GM06990 (cell line): Measurements from ENCODE around the gene PCMT1.
"Not testable (repeated sequence)": the region's sequence is repeated elsewhere in the genome, so short reads cannot be mapped to it uniquely, and the experiment has no call there.

Experiments used
- DNase-seq: peaks from one replicate; pipeline ENCODE4 v3.0.0-alpha.2; 2011; ENCODE audit not compliant: insufficient read length; ENCODE audit errors: extremely low read depth
- H3K27me3 ChIP-seq: replicated peaks from 2 replicates; pipeline ENCODE4 v1.6.0; 2011; ENCODE audit warnings: low read length; ENCODE audit not compliant: control insufficient read depth, insufficient read depth
- H3K36me3 ChIP-seq: 2 replicates; pipeline ENCODE4 v1.5.1; 2011; ENCODE audit warnings: low read length; ENCODE audit not compliant: control insufficient read depth, insufficient read depth
- H3K4me3 ChIP-seq: replicated peaks from 2 replicates; pipeline ENCODE4 v1.5.1; 2011; ENCODE audit warnings: low read depth, mild to moderate bottlenecking, control low read depth, low read length
- TF ChIP-seq, protein P1 (sequence below): IDR thresholded peaks from 2 replicates; pipeline ENCODE4 v1.5.1; 2011; ENCODE audit warnings: low read length, control low read depth, mild to moderate bottlenecking, inconsistent platforms; ENCODE audit not compliant: insufficient read depth, poor library complexity, severe bottlenecking

PCMT1 gene

DNA sequence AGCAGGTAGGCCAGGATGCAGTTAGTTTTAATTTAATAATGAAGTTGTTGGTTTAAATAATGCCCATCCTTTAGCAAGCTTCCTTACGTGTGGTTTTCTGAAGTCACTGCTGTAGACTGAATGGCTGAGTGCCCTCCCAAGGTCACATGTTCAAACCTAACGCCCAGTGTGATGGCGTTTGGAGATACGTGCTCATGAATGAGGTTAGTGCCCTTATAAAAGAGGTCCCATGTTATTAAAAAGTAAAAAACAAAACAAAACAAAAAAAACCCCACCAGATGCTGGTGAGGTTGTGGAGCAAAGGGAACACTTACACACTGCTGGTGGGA, 98.4 kb downstream of the PCMT1 start:
- no peak for DNase-seq
- Histone ChIP-seq H3K27me3 (no peaks in the 10 kb centered on the region; the same call in 1 of the 2 replicates), H3K36me3 (no peaks in the 10 kb centered on the region), H3K4me3 (no peak overlapping the region)
- TF ChIP-seq, protein P1, sequence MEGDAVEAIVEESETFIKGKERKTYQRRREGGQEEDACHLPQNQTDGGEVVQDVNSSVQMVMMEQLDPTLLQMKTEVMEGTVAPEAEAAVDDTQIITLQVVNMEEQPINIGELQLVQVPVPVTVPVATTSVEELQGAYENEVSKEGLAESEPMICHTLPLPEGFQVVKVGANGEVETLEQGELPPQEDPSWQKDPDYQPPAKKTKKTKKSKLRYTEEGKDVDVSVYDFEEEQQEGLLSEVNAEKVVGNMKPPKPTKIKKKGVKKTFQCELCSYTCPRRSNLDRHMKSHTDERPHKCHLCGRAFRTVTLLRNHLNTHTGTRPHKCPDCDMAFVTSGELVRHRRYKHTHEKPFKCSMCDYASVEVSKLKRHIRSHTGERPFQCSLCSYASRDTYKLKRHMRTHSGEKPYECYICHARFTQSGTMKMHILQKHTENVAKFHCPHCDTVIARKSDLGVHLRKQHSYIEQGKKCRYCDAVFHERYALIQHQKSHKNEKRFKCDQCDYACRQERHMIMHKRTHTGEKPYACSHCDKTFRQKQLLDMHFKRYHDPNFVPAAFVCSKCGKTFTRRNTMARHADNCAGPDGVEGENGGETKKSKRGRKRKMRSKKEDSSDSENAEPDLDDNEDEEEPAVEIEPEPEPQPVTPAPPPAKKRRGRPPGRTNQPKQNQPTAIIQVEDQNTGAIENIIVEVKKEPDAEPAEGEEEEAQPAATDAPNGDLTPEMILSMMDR, result no peak

DNA sequence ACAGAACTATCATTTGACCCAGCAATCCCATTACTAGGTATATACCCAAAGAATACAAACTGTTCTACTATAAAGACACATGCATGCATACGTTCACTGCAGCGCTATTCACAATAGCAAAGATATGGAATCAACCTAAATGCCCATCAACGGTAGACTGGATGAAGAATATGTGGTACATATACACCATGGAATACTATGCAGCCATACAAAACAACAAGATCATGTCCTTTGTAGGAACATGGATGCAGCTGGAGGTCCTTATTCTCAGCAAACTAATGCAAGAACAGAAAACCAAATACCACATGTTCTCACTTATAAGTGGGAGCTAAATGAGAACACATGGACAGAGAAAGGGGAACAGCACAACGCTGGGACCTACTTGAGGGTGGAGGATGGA, 98.8 kb downstream of the PCMT1 start:
- H3K36me3 ChIP-seq, DNase-seq, H3K27me3 ChIP-seq, H3K4me3 ChIP-seq: not testable (repeated sequence)

DNA sequence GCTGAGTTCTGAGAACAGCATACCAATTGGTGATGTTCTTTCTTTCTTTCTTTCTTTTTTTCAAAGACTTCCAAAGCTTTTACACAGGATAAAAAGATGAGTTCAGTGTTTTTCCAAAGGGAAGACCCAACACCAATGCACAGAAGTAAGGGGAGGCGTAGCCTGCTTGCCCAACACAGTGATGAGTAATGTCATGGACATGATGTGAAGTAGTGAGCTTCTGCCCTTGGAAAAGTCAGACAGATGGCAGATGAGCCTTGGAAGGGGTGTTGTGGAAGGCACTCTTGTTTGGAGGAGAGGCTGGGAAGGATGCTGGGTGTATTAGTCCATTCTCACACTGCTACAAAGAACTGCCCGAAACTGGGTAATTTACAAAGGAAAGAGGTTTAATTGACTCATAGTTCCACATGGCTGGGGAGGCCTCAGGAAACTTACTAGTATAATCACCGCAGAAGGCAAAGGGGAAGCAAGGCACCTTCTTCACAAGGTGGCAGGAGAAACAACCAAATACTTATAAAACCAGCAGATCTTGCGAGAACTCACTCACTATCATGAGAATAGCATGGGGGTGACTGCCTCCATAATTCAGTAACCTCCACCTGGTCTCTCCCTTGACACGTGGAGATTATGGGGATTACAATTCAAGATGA, 102.0 kb downstream of the PCMT1 start:
- no peak for DNase-seq
- TF ChIP-seq, protein P1, result no peak
- no peak overlapping the region for H3K4me3 ChIP-seq
- no peaks in the 10 kb centered on the region for H3K36me3 ChIP-seq
- H3K27me3 ChIP-seq, result no peaks in the 10 kb centered on the region

DNA sequence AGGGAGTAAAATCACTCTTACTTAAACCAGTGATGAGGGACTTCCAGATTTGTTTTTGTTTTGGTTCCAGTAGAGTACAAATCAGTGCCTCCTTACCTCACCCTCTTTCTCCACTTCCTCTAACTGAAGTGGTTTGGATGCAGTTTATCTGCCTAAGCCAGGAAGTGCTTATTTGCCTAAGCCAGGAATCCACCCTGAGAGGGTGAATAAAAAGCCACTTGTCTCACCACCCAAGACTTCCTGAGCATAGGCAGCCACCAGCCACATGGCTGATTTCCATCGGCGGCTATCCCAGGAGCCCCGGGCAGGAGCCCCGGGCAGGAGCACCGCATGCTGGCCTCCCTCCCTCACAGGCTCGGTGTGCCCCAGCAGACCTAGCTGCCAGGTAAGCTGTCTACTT, 102.6 kb downstream of the PCMT1 start:
- Histone ChIP-seq H3K36me3 (no peaks in the 10 kb centered on the region), H3K4me3 (no peak overlapping the region), H3K27me3 (no peaks in the 10 kb centered on the region)
- DNase-seq, result no peak
- TF ChIP-seq, protein P1, result no peak

DNA sequence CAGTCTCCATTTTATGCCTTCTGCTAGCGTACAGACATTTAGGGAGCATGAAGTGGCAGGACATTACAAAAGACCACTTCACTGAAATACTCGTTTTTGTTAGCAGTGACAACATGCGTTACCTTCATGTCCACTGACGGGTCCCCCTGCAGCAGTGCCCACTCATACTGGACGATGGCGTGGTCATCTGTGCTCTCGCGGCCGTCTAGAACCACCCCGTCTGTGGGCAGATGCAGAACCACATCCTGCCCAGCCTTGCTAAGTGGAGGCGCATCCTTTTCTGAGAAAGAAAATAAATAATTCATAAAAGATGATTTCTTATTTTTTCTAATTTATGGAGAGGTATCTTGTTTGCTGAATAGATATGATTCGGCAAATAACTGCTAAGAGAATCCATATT, 103.3 kb downstream of the PCMT1 start:
- H3K27me3 ChIP-seq, result no peaks in the 10 kb centered on the region
- no peak overlapping the region for H3K4me3 ChIP-seq
- no peaks in the 10 kb centered on the region for H3K36me3 ChIP-seq
- no peak for DNase-seq
- TF ChIP-seq, protein P1, result no peak

DNA sequence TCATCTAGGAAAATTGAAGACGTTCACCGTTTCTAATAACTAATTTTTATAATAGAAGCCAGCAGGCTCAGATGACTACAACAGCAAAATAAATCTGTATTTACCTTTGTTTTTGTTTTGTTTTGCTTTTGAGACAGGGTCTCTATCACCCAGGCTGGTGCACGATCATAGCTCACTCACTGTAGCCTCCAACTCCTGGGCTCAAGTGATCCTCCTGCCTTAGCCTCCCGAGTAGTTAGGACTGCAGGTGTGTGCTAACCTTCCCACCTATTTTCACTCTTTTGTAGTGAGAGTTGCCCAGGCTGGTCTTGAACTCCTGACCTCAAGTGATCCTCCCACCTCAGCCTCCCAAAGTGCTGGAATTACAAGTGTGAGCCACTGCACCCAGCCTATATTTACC, 104.5 kb downstream of the PCMT1 start:
- H3K4me3 ChIP-seq, DNase-seq, H3K36me3 ChIP-seq, H3K27me3 ChIP-seq: not testable (repeated sequence)

DNA sequence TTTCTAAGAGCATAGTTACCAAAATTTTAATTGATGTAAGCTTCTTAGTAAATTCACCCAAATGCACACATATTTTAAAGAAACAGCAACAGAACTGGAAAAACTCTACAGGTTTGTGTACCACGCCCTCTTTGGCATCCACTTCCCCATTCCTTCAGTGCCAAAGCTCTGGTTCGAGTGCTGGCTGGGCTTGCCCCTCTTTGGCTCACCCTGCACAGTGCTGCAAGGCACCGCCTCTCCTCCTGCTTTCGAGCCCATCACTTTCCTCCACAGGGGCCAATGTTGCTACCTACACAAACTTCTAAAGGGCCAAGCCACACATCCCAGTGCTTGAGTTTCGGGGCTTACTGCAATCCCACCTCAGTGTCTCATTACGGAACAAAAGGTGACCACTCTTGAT, 105.0 kb downstream of the PCMT1 start:
- H3K27me3 ChIP-seq, result no peaks in the 10 kb centered on the region
- TF ChIP-seq, protein P1, result no peak
- no peak overlapping the region for H3K4me3 ChIP-seq
- DNase-seq, result no peak
- no peaks in the 10 kb centered on the region for H3K36me3 ChIP-seq
